IPS-20b (cell line): ENCODE results near the gene BEAN1.

ENCODE experiments used
- H3K27ac ChIP-seq: one replicate; pipeline ENCODE4 v1.5.1; 2013; ENCODE audit warnings: low read length
- H3K27me3 ChIP-seq: 2 replicates; pipeline ENCODE4 v1.6.1; 2013; ENCODE audit warnings: mild to moderate bottlenecking, low read length, inconsistent platforms; ENCODE audit not compliant: insufficient read depth
- H3K36me3 ChIP-seq: 2 replicates; pipeline ENCODE4 v1.6.1; 2013; ENCODE audit warnings: low read depth, mild to moderate bottlenecking, inconsistent platforms, low read length, moderate library complexity; ENCODE audit not compliant: insufficient read depth
- H3K4me1 ChIP-seq: 2 replicates; pipeline ENCODE4 v1.6.1; 2013; ENCODE audit warnings: mild to moderate bottlenecking, control low read depth, inconsistent platforms, low read length, moderate library complexity; ENCODE audit not compliant: insufficient read depth
- H3K4me3 ChIP-seq: 2 replicates; pipeline ENCODE4 v1.5.1; 2013; ENCODE audit warnings: mild to moderate bottlenecking, low read length, inconsistent platforms
- H3K9ac ChIP-seq: 2 replicates; pipeline ENCODE4 v1.6.1; 2013; ENCODE audit warnings: low read depth, mild to moderate bottlenecking, inconsistent platforms, low read length, moderate library complexity
- H3K9me3 ChIP-seq: 2 replicates; pipeline ENCODE4 v1.6.1; 2013; ENCODE audit warnings: mild to moderate bottlenecking, low read depth, low read length, inconsistent platforms; ENCODE audit not compliant: insufficient read depth

Gene BEAN1

GRCh38 chr16:66438536-66438935 is 11.4 kb downstream of the BEAN1 start:
- peaks cover 13% of the 10 kb centered on the region for H3K4me1 ChIP-seq
- H3K9ac ChIP-seq = no peak overlapping the region
- H3K27ac ChIP-seq = no peak overlapping the region
- H3K9me3 ChIP-seq = no peaks in the 10 kb centered on the region
- H3K36me3 ChIP-seq = no peaks in the 10 kb centered on the region
- peaks cover 8% of the 10 kb centered on the region for H3K27me3 ChIP-seq
- no peak overlapping the region for H3K4me3 ChIP-seq

- Histone ChIP-seq H3K27ac (no peak overlapping the region), H3K4me1 (peaks cover 13% of the 10 kb centered on the region), H3K36me3 (no peaks in the 10 kb centered on the region), H3K27me3 (peaks cover 8% of the 10 kb centered on the region), H3K9ac (no peak overlapping the region), H3K4me3 (no peak overlapping the region), H3K9me3 (no peaks in the 10 kb centered on the region)
These were observed 12.1 kb downstream of the BEAN1 start for GRCh38 chr16:66439051-66439730.

GRCh38 chr16:66440271-66440802 is 13.2 kb downstream of the BEAN1 start:
- Histone ChIP-seq H3K4me3 (no peak overlapping the region), H3K9me3 (no peaks in the 10 kb centered on the region), H3K4me1 (peaks cover 4% of the 10 kb centered on the region; the same call in 1 of the 2 replicates), H3K36me3 (no peaks in the 10 kb centered on the region), H3K9ac (no peak overlapping the region), H3K27ac (no peak overlapping the region), H3K27me3 (no peaks in the 10 kb centered on the region)

DNA sequence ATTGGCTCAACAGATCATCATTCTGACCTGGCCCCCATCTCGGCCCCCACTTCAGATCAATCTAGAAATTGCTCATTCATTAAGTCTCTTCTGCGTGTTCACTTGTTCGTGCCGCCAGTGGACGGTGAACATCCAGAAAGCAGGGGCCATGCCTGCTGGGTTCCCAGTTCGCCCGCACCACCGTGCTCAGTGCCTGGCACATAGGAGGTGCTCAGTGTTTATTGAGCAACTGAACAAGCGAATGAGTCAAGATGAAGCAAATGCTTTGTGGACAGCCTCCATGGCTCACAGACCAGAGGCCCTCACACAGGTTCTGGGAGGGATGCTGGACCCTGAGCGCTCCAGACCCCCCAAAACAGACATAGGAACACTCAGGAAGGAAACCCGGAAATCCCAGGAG is 13.9 kb downstream of the BEAN1 start:
- Histone ChIP-seq H3K9me3 (no peaks in the 10 kb centered on the region), H3K27ac (no peak overlapping the region), H3K36me3 (no peaks in the 10 kb centered on the region), H3K4me3 (no peak overlapping the region), H3K9ac (no peak overlapping the region), H3K4me1 (peaks cover under 1% of the 10 kb centered on the region; the same call in 1 of the 2 replicates), H3K27me3 (no peaks in the 10 kb centered on the region)

DNA sequence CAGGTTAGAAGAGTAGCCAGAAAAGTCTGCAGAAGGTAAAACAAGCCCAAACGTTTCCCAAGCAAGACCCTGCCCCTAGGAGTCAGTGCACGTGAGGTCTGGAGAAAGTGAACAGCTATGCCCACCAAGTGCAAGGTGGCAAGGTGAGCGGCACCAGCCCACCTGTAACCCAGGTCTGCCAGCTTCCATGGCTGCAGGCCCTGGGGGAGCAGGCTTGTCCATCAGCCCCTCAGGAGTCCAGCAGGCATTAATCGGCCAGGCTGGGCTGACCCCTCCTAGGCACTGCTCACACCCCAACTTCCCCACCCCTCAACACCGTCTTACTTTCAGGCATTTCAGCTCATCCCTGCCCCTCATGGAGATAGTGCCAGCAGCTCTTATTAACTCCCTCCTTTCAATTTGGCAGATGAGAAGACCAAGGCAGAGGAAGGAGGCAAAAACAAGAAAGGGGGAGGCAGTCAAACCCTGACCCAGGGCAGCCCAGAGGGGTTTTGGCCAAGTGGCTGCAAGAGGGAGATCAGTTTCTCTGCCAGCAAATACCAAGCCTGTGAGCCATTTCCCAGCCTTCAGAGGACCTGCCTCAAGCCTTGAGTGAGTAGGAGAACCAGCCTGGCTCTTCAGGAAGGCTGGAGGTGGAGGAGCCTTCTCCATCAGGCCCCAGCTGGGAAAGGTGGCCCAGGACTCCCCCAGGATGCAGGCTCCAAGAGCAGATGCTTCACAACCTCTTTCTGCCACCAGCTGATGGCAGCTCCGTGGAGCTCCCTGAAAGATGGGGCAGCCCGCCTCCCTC is 14.7 kb downstream of the BEAN1 start:
- H3K27ac ChIP-seq = no peak overlapping the region
- no peaks in the 10 kb centered on the region for H3K27me3 ChIP-seq
- H3K9ac ChIP-seq = no peak overlapping the region
- no peak overlapping the region for H3K4me3 ChIP-seq
- no peaks in the 10 kb centered on the region for H3K9me3 ChIP-seq
- H3K36me3 ChIP-seq = no peaks in the 10 kb centered on the region
- H3K4me1 ChIP-seq = no peaks in the 10 kb centered on the region

DNA sequence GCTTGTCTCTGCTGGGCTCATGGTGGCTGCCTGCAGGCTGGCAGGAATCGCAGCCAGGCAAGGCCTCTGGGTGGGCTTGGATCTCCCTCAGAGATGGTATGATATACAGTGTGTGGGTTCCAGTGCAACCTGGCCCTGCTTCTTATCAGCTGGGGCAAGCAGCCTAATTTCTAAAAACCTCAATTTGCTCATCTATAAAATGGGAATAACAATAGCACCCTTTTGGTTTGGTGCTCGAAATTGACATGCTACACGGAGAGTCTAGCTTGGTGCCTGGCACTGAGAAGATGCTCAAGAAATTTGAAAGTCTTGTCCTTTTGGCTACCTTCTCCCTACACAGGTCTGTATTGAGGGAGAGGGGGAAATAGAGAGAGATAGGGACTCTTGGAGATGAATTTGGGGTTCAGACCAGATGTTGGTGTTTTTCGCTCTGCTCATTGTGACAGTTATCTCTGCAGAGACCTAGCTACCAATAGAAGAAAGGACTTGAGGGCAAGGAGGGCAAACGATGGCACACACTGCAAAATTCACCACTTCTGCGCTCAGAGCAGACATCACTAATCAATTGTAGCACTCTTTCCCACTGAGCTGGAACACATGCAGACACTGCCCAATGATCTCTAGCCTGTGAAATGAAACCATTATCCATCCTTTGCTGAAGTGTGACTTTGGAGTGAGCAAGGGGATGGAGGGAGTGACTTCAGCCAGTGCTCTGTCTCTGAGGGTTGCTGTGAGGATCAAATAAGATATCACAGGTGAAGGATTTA is 15.6 kb downstream of the BEAN1 start:
- H3K9ac ChIP-seq = no peak overlapping the region
- H3K27ac ChIP-seq = no peak overlapping the region
- H3K36me3 ChIP-seq = no peaks in the 10 kb centered on the region
- H3K4me3 ChIP-seq = no peak overlapping the region
- H3K4me1 ChIP-seq = no peaks in the 10 kb centered on the region
- no peaks in the 10 kb centered on the region; the same call in 1 of the 2 replicates for H3K27me3 ChIP-seq
- H3K9me3 ChIP-seq = no peaks in the 10 kb centered on the region

- Histone ChIP-seq H3K27ac (no peak overlapping the region), H3K36me3 (no peaks in the 10 kb centered on the region), H3K4me1 (no peaks in the 10 kb centered on the region), H3K9me3 (no peaks in the 10 kb centered on the region), H3K4me3 (no peak overlapping the region), H3K27me3 (no peaks in the 10 kb centered on the region; the same call in 1 of the 2 replicates), H3K9ac (no peak overlapping the region)
These were observed 16.2 kb downstream of the BEAN1 start for GRCh38 chr16:66443269-66443652.

GRCh38 chr16:66444049-66444481 is 17.0 kb downstream of the BEAN1 start:
- Histone ChIP-seq H3K9ac (no peak overlapping the region), H3K27me3 (no peaks in the 10 kb centered on the region; the same call in 1 of the 2 replicates), H3K4me3 (no peak overlapping the region), H3K4me1 (no peaks in the 10 kb centered on the region), H3K36me3 (no peaks in the 10 kb centered on the region), H3K27ac (no peak overlapping the region), H3K9me3 (no peaks in the 10 kb centered on the region)

- no peaks in the 10 kb centered on the region for H3K9me3 ChIP-seq
- no peaks in the 10 kb centered on the region for H3K36me3 ChIP-seq
- H3K9ac ChIP-seq = no peak overlapping the region
- no peak overlapping the region for H3K27ac ChIP-seq
- no peaks in the 10 kb centered on the region; the same call in 1 of the 2 replicates for H3K27me3 ChIP-seq
- H3K4me1 ChIP-seq = no peaks in the 10 kb centered on the region
- H3K4me3 ChIP-seq = no peak overlapping the region
These were observed 19.6 kb downstream of the BEAN1 start for GRCh38 chr16:66446737-66447136.

GRCh38 chr16:66447491-66447890 is 20.4 kb downstream of the BEAN1 start:
- Histone ChIP-seq H3K27ac (no peak overlapping the region), H3K9me3 (no peaks in the 10 kb centered on the region), H3K36me3 (no peaks in the 10 kb centered on the region), H3K9ac (no peak overlapping the region), H3K4me1 (no peaks in the 10 kb centered on the region), H3K27me3 (no peaks in the 10 kb centered on the region; the same call in 1 of the 2 replicates), H3K4me3 (no peak overlapping the region)

DNA sequence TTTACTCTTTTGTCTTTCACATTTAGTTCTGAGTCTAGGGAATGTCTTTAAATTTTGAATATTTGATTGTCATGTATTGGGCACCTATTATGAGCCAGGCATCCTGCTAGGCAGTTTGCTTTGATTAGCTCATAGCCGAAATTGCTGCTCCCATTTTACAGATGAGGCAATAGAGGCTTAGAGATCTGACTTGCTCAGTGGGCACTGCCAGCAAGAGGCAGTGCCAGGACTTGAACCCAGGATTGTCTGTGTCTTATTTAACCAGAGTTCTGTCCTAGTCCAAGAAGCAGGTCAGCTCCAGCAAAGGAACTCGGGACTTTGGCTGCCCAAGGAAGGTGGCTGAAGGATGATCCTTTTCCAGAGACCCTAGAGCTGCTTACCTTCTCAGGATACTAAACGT is 24.5 kb downstream of the BEAN1 start:
- Histone ChIP-seq H3K4me1 (no peaks in the 10 kb centered on the region), H3K36me3 (no peaks in the 10 kb centered on the region), H3K27ac (no peak overlapping the region), H3K9ac (no peak overlapping the region), H3K27me3 (no peaks in the 10 kb centered on the region; the same call in 1 of the 2 replicates), H3K9me3 (no peaks in the 10 kb centered on the region), H3K4me3 (no peak overlapping the region)
